NT2/D1 (cell line): ENCODE results near the gene EML6.

Experiments used
- SUZ12 ChIP-seq: IDR thresholded peaks from 2 replicates; pipeline ENCODE4 v1.6.1; 2011; ENCODE audit not compliant: insufficient read length, insufficient read depth; ENCODE audit errors: extremely low read depth
- YY1 ChIP-seq: IDR thresholded peaks from 2 replicates; pipeline ENCODE4 v1.6.1; 2011; ENCODE audit not compliant: insufficient read length, insufficient read depth
- ZNF274 ChIP-seq: IDR thresholded peaks from 2 replicates; pipeline ENCODE4 v1.6.1; 2011; ENCODE audit warnings: mild to moderate bottlenecking, low read depth, low read length

DNA sequence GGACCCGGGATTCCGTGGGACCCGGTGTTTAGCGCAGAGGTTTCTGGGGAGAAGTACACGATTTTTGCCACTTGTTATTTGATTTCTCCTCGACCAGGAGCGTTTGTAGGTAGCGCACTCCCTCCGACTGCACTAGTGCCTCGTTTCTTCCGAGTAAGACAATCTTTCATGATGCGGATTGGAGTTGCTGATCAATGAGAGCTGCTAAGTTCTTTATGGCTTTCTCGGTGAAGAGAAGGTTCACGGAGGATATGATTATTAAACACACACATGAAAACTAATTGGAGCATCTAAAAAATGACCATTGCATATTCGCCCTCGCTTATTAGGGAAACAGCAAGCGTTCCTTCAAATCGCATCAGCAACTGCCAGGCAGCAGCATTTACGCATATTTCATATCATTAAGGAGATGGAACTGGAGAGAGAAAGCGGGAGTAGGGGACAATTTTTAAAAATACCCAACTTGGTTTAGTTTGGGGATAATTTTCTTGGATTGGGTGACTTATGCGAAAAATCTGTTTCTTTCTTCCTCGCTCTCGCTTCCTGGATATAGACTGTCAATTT, 616 bp downstream of the EML6 start:
- TF ChIP-seq ZNF274 (no peak), YY1 (no peak), SUZ12 (peak; percentile 3)
